Stomach (tissue), 4 donors: ENCODE measurements around the gene RAB36.

Experiments
- EP300 ChIP-seq: sonication (generic); formaldehyde crosslinking; IDR thresholded peaks from one replicate; pipeline ENCODE4 v1.6.1; 2017; ENCODE audit warnings: antibody characterized with exemption
- POLR2A ChIP-seq, 4 donors: fragments of 450-650 bp; IDR thresholded peaks; one replicate each; pipeline ENCODE4 v1.6.1; 2016; ENCODE audit warnings: antibody characterized with exemption in 4 of 4, control low read depth in 2 of 4, mild to moderate bottlenecking in 1 of 4, moderate library complexity in 1 of 4
- POLR2AphosphoS5 ChIP-seq, 3 donors: sonication (generic); formaldehyde crosslinking; IDR thresholded peaks; one replicate each; pipeline ENCODE4 v1.6.1; 2016; ENCODE audit warnings: antibody characterized with exemption in 3 of 3
- TF ChIP-seq, protein P1 (sequence below), 7 experiments: fragments of 450-650 bp in 4 of 7; fragments of 200-600 bp in 3 of 7; sonication (generic) in 3 of 7; IDR thresholded peaks; one replicate each; pipeline ENCODE4 v1.5.1; 2016 to 2019; ENCODE audit warnings: antibody characterized with exemption in 7 of 7, control low read depth in 2 of 7, mild to moderate bottlenecking in 1 of 7

DNA sequence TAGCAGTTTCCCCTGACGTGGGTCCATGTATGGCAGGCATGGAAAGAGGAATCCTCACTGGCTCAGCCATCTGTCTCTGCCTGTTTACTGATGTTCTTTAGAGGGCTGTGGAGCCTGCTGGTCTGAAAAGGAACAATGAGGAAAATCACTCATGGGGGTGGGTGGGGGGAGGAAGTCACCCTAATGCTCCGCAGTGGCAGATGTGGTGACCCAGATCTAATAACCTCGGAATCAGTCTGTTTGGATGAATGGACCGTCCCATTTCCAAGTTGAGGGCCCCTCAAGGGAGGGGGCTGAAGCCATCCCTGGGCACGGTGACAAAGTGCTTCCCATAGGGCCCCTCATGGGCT, 39.5 kb downstream of the RAB36 start:
- TF ChIP-seq, protein P1, sequence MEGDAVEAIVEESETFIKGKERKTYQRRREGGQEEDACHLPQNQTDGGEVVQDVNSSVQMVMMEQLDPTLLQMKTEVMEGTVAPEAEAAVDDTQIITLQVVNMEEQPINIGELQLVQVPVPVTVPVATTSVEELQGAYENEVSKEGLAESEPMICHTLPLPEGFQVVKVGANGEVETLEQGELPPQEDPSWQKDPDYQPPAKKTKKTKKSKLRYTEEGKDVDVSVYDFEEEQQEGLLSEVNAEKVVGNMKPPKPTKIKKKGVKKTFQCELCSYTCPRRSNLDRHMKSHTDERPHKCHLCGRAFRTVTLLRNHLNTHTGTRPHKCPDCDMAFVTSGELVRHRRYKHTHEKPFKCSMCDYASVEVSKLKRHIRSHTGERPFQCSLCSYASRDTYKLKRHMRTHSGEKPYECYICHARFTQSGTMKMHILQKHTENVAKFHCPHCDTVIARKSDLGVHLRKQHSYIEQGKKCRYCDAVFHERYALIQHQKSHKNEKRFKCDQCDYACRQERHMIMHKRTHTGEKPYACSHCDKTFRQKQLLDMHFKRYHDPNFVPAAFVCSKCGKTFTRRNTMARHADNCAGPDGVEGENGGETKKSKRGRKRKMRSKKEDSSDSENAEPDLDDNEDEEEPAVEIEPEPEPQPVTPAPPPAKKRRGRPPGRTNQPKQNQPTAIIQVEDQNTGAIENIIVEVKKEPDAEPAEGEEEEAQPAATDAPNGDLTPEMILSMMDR (IDR thresholded peaks at IDR 0.05), result no peak
- TF ChIP-seq EP300 (no peak), POLR2AphosphoS5 (IDR thresholded peaks at IDR 0.05) (no peak), POLR2A (IDR thresholded peaks at IDR 0.05) (no peak)
